Measurements from ENCODE around the gene VPREB1. TPM values are rescaled to one million over a fixed set of nuclear protein-coding genes. Genes with fewer than 3 reads are reported as not detected.
A peak's percentile ranks its signal among the peaks of the same experiment; 100 is the strongest.
"Not testable (repeated sequence)": the region's sequence is repeated elsewhere in the genome, so short reads cannot be mapped to it uniquely, and the experiment has no call there.

The VPREB1 gene
- total RNA-seq, 2 experiments from 2014 or later, result 1.7 to 3.6 TPM

DNA sequence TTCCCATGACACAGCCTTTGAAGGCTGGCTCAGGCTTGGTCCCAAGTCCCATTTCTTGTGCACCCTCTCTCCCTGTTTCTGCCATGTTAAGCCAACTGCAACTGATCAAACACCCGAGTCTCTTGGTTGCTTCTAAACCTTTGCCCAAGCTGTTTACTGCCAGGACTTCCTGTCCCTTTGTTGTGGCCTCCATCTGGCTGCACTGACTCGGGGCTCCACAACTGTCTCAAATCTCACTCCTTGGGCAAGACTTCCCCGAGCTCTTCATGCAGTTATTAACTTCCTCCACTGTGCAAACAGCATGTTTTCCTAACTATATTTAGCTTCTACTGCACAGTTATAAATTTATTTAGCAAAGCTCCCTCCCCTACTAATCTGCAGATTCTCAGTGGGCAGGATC, 4.3 kb downstream of the VPREB1 start:
- H3K4me2 ChIP-seq (ENCODE audit: low read length), result peak overlapping the region; percentile 66
- no peaks in the 10 kb centered on the region for H4K20me1 ChIP-seq (ENCODE audit: insufficient read depth, low read length)
- no peaks in the 10 kb centered on the region for H3K9me3 ChIP-seq (ENCODE audit: low read length)
- ChIA-PET CTCF (ENCODE audit: unreplicated experiment) (interaction anchor here (0.5 kb wide), 1 partner anchor 620 kb away, joined by 5 read pairs; no protein-coding TSS in a partner anchor), POLR2A (interaction anchor here (0.7 to 1.2 kb wide), 3 partner anchors 13 to 149 kb away, joined by 3 to 4 read pairs (median 4); no protein-coding TSS in a partner anchor)
- TF ChIP-seq, protein P1, sequence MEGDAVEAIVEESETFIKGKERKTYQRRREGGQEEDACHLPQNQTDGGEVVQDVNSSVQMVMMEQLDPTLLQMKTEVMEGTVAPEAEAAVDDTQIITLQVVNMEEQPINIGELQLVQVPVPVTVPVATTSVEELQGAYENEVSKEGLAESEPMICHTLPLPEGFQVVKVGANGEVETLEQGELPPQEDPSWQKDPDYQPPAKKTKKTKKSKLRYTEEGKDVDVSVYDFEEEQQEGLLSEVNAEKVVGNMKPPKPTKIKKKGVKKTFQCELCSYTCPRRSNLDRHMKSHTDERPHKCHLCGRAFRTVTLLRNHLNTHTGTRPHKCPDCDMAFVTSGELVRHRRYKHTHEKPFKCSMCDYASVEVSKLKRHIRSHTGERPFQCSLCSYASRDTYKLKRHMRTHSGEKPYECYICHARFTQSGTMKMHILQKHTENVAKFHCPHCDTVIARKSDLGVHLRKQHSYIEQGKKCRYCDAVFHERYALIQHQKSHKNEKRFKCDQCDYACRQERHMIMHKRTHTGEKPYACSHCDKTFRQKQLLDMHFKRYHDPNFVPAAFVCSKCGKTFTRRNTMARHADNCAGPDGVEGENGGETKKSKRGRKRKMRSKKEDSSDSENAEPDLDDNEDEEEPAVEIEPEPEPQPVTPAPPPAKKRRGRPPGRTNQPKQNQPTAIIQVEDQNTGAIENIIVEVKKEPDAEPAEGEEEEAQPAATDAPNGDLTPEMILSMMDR (conservative IDR thresholded peaks at IDR 0.05; ENCODE audit: low read length), result no peak
- TF ChIP-seq EZH2phosphoT487 (IDR thresholded peaks at IDR 0.05; ENCODE audit: borderline replicate concordance, low read depth, low read length), result no peak
- BruUV-seq (replicated peaks), result no TSS peak
- H3K79me2 ChIP-seq (ENCODE audit: insufficient read depth, low read depth, low read length), result no peaks in the 10 kb centered on the region
- peak; percentile 83 for DNase-seq (ENCODE audit: low spot score)
- H2AFZ ChIP-seq (ENCODE audit: low read length), result peak overlapping the region; percentile 71
- H3K4me1 ChIP-seq (ENCODE audit: insufficient read depth, low read length, poor library complexity, severe bottlenecking), result peaks cover 63% of the 10 kb centered on the region
- H3K4me3 ChIP-seq (ENCODE audit: low read depth, low read length, poor library complexity, severe bottlenecking), result peak overlapping the region; percentile 24
- intact Hi-C loops (cut with micrococcal nuclease; ENCODE audit: unreplicated experiment), result no loop called here
- H3K27ac ChIP-seq (ENCODE audit: low read depth, low read length, poor library complexity, severe bottlenecking), result peak overlapping the region; percentile 76
- H3K9me2 ChIP-seq (ENCODE audit: insufficient read depth, low read length), result no peaks in the 10 kb centered on the region
- no peaks in the 10 kb centered on the region for H3K36me3 ChIP-seq (ENCODE audit: insufficient read depth, low read length)

DNA sequence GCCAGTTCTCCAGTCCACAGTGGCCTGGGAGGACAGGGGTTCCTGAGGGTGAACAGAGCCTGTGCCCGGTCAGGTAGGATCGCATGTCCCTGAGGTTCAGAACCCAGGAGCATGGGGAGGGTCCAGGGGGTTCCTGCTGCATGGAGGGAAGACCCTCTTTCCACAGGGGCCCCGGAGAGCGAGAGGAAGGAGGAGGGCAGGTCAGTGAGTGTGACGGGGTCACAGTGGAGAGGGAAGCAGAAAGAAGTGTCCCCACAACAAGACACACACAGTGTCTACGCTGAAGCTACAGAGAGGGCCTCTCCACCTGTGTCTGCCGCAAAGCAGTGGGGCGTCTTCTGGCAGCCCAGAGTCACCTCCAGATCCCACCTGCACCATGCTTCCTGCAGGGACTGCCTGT, 6.1 kb downstream of the VPREB1 start:
- CTCF ChIA-PET (ENCODE audit: unreplicated experiment); H3K79me2 ChIP-seq (ENCODE audit: insufficient read depth, low read depth, low read length); H4K20me1 ChIP-seq (ENCODE audit: insufficient read depth, low read length); H3K4me2 ChIP-seq (ENCODE audit: low read length); BruUV-seq (replicated peaks); H3K36me3 ChIP-seq (ENCODE audit: insufficient read depth, low read length); H3K9me2 ChIP-seq (ENCODE audit: insufficient read depth, low read length); H3K27ac ChIP-seq (ENCODE audit: low read depth, low read length, poor library complexity, severe bottlenecking); H3K4me3 ChIP-seq (ENCODE audit: low read depth, low read length, poor library complexity, severe bottlenecking); POLR2A ChIA-PET; intact Hi-C loops (cut with micrococcal nuclease; ENCODE audit: unreplicated experiment); DNase-seq (ENCODE audit: low spot score); H3K9me3 ChIP-seq (ENCODE audit: low read length): not testable (repeated sequence)
- H3K4me1 ChIP-seq (ENCODE audit: insufficient read depth, low read length, poor library complexity, severe bottlenecking), result peaks cover 46% of the 10 kb centered on the region
- H2AFZ ChIP-seq (ENCODE audit: low read length), result 0 out of 2 replicates have a peak overlapping the region, but pooled peaks have one; percentile 61

DNA sequence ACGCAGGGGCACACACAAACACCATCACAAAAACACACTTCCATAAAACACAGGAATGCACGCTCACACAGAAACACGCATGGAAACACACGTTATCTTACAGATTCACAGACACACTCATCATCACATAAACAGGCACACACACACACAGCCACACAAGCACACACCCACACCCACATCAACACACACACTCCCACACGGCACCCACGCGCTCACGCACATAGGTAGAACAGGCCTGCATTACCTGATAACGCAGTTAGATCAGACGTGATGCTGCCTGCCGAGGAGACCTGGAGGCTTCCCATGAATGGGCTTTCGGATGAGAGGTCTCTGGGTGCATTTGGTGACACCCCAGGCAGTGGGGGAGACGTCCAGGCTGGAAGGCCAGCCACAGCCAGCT, 11.5 kb downstream of the VPREB1 start:
- H3K79me2 ChIP-seq (ENCODE audit: insufficient read depth, low read depth, low read length); intact Hi-C loops (cut with micrococcal nuclease; ENCODE audit: unreplicated experiment); H3K9me2 ChIP-seq (ENCODE audit: insufficient read depth, low read length); H4K20me1 ChIP-seq (ENCODE audit: insufficient read depth, low read length); CTCF ChIA-PET (ENCODE audit: unreplicated experiment); POLR2A ChIA-PET; H3K27ac ChIP-seq (ENCODE audit: low read depth, low read length, poor library complexity, severe bottlenecking); H3K4me1 ChIP-seq (ENCODE audit: insufficient read depth, low read length, poor library complexity, severe bottlenecking); H3K9me3 ChIP-seq (ENCODE audit: low read length); H2AFZ ChIP-seq (ENCODE audit: low read length); BruUV-seq (replicated peaks); H3K4me2 ChIP-seq (ENCODE audit: low read length); DNase-seq (ENCODE audit: low spot score); H3K4me3 ChIP-seq (ENCODE audit: low read depth, low read length, poor library complexity, severe bottlenecking); H3K36me3 ChIP-seq (ENCODE audit: insufficient read depth, low read length): not testable (repeated sequence)

DNA sequence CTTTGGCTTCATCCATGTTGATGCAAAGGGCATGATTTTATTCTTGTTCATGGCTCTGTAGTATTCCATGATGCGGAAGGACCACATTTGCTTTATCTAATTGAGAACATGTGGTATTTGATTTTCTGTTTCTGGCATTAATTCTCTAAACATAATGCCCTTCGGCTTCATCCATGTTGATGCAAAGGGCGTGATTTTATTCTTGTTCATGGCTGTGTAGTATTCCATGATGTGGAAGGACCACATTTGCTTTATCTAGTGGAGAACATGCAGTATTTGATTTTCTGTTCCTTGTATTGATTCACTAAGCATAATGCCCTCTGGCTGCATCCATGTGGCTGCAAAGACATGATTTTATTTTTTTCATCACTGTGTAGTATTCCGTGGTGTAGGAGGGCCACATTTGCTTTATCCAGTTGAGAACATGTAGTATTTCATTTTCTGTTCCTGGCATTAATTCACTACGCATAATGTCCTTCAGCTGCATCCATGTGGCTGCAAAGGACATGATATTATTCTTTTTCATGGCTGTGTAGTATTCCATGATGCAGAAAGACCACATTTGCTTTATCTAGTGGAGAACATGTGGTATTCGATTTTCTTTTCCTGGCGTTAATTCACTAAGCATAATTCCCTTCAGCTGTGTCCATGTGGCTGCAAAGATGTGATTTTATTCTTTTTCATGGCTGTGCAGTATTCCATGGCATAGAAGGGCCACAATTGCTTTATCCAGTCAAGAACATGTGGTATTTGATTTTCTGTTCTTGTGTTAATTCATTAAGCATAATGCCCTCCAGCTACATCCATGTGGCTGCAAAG, 14.2 kb downstream of the VPREB1 start:
- H3K4me3 ChIP-seq (ENCODE audit: low read depth, low read length, poor library complexity, severe bottlenecking); H3K4me1 ChIP-seq (ENCODE audit: insufficient read depth, low read length, poor library complexity, severe bottlenecking); H3K4me2 ChIP-seq (ENCODE audit: low read length); H3K9me2 ChIP-seq (ENCODE audit: insufficient read depth, low read length); H3K9me3 ChIP-seq (ENCODE audit: low read length); H3K79me2 ChIP-seq (ENCODE audit: insufficient read depth, low read depth, low read length); H3K27ac ChIP-seq (ENCODE audit: low read depth, low read length, poor library complexity, severe bottlenecking); H4K20me1 ChIP-seq (ENCODE audit: insufficient read depth, low read length); intact Hi-C loops (cut with micrococcal nuclease; ENCODE audit: unreplicated experiment); BruUV-seq (replicated peaks); CTCF ChIA-PET (ENCODE audit: unreplicated experiment); DNase-seq (ENCODE audit: low spot score); H2AFZ ChIP-seq (ENCODE audit: low read length); H3K36me3 ChIP-seq (ENCODE audit: insufficient read depth, low read length); POLR2A ChIA-PET: not testable (repeated sequence)

DNA sequence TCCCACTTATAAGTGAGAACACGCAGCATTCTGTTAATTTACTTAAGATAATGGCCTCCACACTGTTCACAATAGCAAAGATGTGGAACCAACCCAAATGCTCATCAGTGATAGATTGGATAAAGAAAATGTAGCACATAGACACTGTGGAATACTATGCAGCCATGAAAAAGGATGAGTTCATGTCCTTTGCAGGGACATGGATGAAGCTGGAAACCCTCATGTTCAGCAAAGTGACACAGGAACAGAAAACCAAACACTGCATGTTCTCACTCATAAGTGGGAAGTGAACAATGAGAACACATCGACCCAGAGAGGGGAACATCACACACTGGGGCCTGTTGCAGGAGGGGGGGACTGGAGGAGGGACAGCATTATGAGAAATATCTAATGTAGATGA, 15.6 kb downstream of the VPREB1 start:
- CTCF ChIA-PET (ENCODE audit: unreplicated experiment); H3K9me3 ChIP-seq (ENCODE audit: low read length): not testable (repeated sequence)

More for the DNA sequence above, 15.6 kb downstream of the VPREB1 start:
- intact Hi-C loops (cut with micrococcal nuclease; ENCODE audit: unreplicated experiment); H3K4me2 ChIP-seq (ENCODE audit: low read length); H3K36me3 ChIP-seq (ENCODE audit: insufficient read depth, low read length); DNase-seq (ENCODE audit: low spot score); H3K27ac ChIP-seq (ENCODE audit: low read depth, low read length, poor library complexity, severe bottlenecking); H3K79me2 ChIP-seq (ENCODE audit: insufficient read depth, low read depth, low read length); BruUV-seq (replicated peaks); H2AFZ ChIP-seq (ENCODE audit: low read length); H3K9me2 ChIP-seq (ENCODE audit: insufficient read depth, low read length); H3K4me1 ChIP-seq (ENCODE audit: insufficient read depth, low read length, poor library complexity, severe bottlenecking); H3K4me3 ChIP-seq (ENCODE audit: low read depth, low read length, poor library complexity, severe bottlenecking); H4K20me1 ChIP-seq (ENCODE audit: insufficient read depth, low read length): not testable (repeated sequence)
- POLR2A ChIA-PET, result interaction anchor here (0.6 kb wide), 1 partner anchor 242 kb away, joined by 4 read pairs; no protein-coding TSS in a partner anchor

Data from OCI-LY7 (cell line).